ENCODE measurements around the gene SNRPA. TPM values are rescaled to one million over a fixed set of nuclear protein-coding genes. Genes with fewer than 3 reads are reported as not detected.

Gene SNRPA
- total RNA-seq, 4 donors from 2014 or later = 24.3 to 35.2 (median 27.3) TPM

DNA sequence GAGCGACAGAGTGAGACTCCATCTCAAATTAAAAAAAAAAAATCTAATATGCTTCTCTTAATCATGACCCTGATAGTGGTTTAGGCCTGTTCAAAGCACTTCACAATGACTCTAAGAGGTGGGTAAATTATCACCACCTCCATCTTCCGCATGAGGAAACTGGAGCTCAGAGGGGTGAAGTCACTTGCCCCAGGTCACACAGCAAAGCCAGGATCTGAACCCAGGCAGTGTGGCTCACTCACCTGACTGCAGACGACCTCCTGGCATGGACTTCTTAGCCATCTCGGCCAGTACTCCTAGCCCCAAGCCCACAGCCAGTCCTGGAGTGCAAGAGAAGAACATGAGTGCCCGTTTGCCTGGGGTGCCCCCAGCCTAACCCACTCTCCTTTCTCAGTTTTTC is 41.2 kb upstream of the SNRPA start:
- intact Hi-C loops (cut with DNase I; ENCODE audit: low total_unique reads) = loop anchor here (10.0 kb wide), 1 partner anchor 265 kb away; the partner anchor contains the start of gene SERTAD3
- no peak for ATAC-seq
- Histone ChIP-seq H3K36me3 (peaks cover 0 to 56% of the 10 kb centered on the region in 2 donors), H3K4me1 (peaks cover 4 to 5% of the 10 kb centered on the region in 2 donors), H3K9me3 (no peaks in the 10 kb centered on the region), H3K4me3 (no peak overlapping the region), H3K27me3 (no peaks in the 10 kb centered on the region), H3K27ac (no peak overlapping the region)
- no peak for TF ChIP-seq POLR2A (IDR thresholded peaks at IDR 0.05)
- TF ChIP-seq, protein P1, sequence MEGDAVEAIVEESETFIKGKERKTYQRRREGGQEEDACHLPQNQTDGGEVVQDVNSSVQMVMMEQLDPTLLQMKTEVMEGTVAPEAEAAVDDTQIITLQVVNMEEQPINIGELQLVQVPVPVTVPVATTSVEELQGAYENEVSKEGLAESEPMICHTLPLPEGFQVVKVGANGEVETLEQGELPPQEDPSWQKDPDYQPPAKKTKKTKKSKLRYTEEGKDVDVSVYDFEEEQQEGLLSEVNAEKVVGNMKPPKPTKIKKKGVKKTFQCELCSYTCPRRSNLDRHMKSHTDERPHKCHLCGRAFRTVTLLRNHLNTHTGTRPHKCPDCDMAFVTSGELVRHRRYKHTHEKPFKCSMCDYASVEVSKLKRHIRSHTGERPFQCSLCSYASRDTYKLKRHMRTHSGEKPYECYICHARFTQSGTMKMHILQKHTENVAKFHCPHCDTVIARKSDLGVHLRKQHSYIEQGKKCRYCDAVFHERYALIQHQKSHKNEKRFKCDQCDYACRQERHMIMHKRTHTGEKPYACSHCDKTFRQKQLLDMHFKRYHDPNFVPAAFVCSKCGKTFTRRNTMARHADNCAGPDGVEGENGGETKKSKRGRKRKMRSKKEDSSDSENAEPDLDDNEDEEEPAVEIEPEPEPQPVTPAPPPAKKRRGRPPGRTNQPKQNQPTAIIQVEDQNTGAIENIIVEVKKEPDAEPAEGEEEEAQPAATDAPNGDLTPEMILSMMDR (IDR thresholded peaks at IDR 0.05 in 4 of 5, conservative IDR thresholded peaks at IDR 0.05 in 1 of 5) = no peak
- DNase-seq = no peak
- in situ Hi-C loops (cut with MboI; ENCODE audit: low sequenced_read_pairs in 4 of 4) = no loop called here

DNA sequence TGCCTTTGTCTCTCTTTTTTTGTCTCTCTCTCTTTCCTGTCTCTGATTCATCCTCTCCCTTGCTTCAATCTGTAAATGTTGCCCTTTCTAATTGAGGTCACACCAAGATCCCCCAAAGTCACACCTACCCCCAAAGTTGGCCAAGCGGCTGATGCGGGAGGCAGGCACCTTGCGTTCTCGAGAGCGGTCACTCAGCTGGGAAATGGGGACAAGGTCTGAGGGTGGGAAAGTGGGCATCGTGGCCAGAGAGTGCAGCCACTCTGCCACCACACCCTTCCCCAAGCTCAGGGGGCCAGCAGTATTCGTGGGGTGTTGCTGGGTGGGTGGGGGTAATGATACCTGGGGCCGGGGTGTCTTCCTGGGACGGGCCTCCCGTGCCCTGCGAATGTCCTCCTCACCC is 37.1 kb upstream of the SNRPA start:
- in situ Hi-C loops (cut with MboI; ENCODE audit: low sequenced_read_pairs in 4 of 4) = no loop called here
- no peak for TF ChIP-seq POLR2A (IDR thresholded peaks at IDR 0.05)
- TF ChIP-seq, protein P1 (IDR thresholded peaks at IDR 0.05 in 4 of 5, conservative IDR thresholded peaks at IDR 0.05 in 1 of 5) = no peak
- Histone ChIP-seq H3K36me3 (peaks cover 0 to 38% of the 10 kb centered on the region in 2 donors), H3K9me3 (no peaks in the 10 kb centered on the region), H3K27me3 (no peaks in the 10 kb centered on the region), H3K27ac (peak overlapping the region; percentile 89 to 98 (median 92)), H3K4me1 (peaks cover 15 to 21% of the 10 kb centered on the region in 2 donors), H3K4me3 (no peak overlapping the region)
- intact Hi-C loops (cut with DNase I; ENCODE audit: low total_unique reads) = loop anchor here (2.0 to 10.0 kb wide), 2 partner anchors 51 to 269 kb away; partner anchors contain the start of gene SERTAD3
- no peak for ATAC-seq
- DNase-seq = no peak

DNA sequence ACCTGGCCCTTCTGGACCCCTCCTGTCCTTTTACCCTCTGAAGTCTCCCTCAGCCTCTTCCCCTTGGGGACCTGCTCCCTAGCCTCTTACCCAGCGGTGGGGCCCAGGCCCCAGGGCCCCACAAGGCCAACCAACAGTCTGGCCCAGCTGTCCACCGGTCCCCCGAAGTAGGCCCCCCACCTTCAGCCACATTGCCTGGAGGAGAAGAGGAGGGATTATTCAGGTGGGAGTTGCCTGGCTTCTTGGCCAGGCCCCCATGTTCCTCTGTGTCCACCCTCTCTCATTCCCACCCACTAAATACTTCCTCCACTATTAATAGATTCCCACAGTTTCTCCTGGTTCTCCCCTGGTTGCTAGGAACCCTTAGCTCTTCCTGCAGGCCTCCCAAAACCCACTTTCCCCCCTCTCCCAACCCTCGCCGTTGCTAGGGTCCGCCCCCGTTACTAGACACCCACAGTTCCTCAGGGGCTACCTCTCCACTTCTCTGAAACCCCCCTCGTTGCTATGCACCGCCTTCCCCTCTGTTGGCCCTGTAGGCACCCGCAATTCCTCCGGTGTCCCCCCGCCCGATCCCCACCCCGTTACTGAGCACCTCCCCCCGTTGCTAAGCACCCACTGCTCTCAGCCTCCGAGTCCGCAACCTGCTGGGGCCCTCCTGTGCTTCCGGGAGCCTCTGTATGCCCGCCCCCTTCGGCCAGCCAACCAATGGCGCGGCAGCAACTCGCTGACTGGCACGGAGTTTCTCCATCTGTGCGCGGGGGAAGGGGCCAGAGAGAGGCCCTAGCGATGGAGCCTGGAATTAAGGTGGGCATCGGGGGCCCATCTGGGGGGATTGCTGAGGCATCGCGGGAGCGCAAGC is 36.3 kb upstream of the SNRPA start:
- Histone ChIP-seq H3K36me3 (peaks cover 0 to 32% of the 10 kb centered on the region in 2 donors), H3K27me3 (no peaks in the 10 kb centered on the region), H3K4me3 (peak overlapping the region; percentile 64 to 90 (median 85)), H3K4me1 (peaks cover 18 to 27% of the 10 kb centered on the region in 2 donors), H3K9me3 (no peaks in the 10 kb centered on the region), H3K27ac (peak overlapping the region; percentile 89 to 98 (median 92))
- DNase-seq (peak; percentile 87 to 92), ATAC-seq (peak; percentile 41)
- TF ChIP-seq POLR2A (IDR thresholded peaks at IDR 0.05) = no peak
- TF ChIP-seq, protein P1 (IDR thresholded peaks at IDR 0.05 in 4 of 5, conservative IDR thresholded peaks at IDR 0.05 in 1 of 5) = peak in 1 of 5 experiments; percentile 6
- in situ Hi-C loops (cut with MboI; ENCODE audit: low sequenced_read_pairs in 4 of 4) = no loop called here
- intact Hi-C loops (cut with DNase I; ENCODE audit: low total_unique reads) = loop anchor here (1.0 to 10.0 kb wide), 5 partner anchors 24 to 292 kb away; partner anchors contain the start of genes NUMBL, RAB4B and SERTAD3

DNA sequence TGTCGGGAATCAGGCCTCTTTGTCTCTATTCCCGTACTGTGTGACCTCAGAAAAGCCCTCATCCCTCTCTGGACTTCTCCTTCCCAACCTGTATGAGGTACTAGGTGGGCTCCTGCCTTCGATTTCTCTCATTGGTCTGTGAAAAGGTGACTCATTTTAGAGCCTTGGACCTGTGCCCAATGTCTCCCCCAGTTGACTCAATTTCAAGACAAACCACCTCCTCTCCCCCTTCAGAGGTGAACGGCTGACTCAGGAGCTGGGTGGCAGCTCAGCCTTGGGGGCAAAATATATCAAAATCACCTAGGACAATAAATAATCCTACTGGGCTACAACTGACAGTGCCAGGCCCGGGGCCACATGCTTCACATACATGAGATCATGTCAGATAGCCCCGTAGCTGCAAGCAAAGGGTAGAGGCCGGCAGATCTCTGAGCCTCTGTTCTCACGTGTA is 34.9 kb upstream of the SNRPA start:
- no peak for TF ChIP-seq POLR2A (IDR thresholded peaks at IDR 0.05)
- TF ChIP-seq, protein P1 (IDR thresholded peaks at IDR 0.05 in 4 of 5, conservative IDR thresholded peaks at IDR 0.05 in 1 of 5) = no peak
- H3K36me3 ChIP-seq = peaks cover 0 to 18% of the 10 kb centered on the region in 2 donors
- H3K27ac ChIP-seq = peak overlapping the region; percentile 89 to 98 (median 92)
- no peaks in the 10 kb centered on the region for H3K27me3 ChIP-seq
- DNase-seq (no peak), ATAC-seq (no peak)
- in situ Hi-C loops (cut with MboI; ENCODE audit: low sequenced_read_pairs in 4 of 4) = no loop called here
- peaks cover 28 to 40% of the 10 kb centered on the region in 2 donors for H3K4me1 ChIP-seq
- H3K4me3 ChIP-seq = peak overlapping the region; percentile 64 to 90 (median 85)
- intact Hi-C loops (cut with DNase I; ENCODE audit: low total_unique reads) = loop anchor here (1.0 to 10.0 kb wide), 3 partner anchors 83 to 294 kb away; partner anchors contain the start of genes EGLN2 and SERTAD3
- H3K9me3 ChIP-seq = no peaks in the 10 kb centered on the region

Data from gastrocnemius medialis (tissue), 4 donors.